GM19372 (cell line): Measurements from ENCODE around the gene LFNG.

Experiments used
- ATAC-seq: cut with Tn5 transposase; IDR thresholded peaks from one replicate; pipeline ENCODE4 v1.9.1; 2021; ENCODE audit warnings: mild to moderate bottlenecking, low read depth, moderate library complexity; ENCODE audit not compliant: unreplicated experiment

The LFNG gene, protein sequence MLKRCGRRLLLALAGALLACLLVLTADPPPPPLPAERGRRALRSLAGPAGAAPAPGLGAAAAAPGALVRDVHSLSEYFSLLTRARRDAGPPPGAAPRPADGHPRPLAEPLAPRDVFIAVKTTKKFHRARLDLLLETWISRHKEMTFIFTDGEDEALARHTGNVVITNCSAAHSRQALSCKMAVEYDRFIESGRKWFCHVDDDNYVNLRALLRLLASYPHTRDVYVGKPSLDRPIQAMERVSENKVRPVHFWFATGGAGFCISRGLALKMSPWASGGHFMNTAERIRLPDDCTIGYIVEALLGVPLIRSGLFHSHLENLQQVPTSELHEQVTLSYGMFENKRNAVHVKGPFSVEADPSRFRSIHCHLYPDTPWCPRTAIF

DNA sequence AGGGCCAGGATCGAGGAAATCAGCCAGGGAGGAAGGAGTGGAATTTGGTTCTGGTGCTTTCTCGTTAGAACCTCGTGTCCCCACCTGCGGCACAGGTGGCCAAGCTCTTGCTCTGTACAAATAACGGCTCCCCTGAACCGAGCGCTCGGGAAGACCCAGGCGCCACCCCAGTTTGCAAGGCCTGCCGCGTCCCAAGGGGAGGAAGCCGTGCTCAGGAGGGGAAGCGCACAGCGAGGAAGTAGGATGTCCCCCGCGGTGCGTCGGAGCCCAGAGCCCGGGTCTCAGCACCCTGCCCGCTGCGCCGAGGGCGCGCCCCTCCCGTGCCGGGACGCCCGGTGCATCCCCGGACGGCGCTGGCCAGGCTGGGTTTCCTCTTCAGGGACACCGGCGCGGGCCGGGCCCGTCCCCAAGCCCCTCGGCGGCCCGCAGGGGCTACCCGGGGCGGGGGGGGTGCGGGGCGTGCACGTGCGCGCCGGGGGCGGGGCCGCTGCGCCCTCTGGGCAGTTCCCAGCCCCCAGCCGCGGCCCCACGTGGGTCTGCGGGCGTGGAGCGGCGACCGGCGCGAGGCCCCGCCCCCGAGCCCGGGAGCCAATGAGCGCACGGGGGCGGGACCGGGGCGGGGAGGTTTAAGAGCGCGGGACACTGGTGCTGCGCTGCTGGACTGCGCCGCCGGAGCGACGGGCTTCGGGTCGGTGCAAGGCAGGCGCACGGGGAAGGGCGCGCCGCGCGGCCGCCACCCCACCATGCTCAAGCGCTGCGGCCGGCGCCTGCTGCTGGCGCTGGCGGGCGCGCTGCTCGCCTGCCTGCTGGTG is at the start of gene LFNG:
TSS of gene LFNG (plus strand) at position 656 of the 812 bp plus-strand sequence. CDS start at position 744, 88 bp downstream.
- ATAC-seq = peak; percentile 84

DNA sequence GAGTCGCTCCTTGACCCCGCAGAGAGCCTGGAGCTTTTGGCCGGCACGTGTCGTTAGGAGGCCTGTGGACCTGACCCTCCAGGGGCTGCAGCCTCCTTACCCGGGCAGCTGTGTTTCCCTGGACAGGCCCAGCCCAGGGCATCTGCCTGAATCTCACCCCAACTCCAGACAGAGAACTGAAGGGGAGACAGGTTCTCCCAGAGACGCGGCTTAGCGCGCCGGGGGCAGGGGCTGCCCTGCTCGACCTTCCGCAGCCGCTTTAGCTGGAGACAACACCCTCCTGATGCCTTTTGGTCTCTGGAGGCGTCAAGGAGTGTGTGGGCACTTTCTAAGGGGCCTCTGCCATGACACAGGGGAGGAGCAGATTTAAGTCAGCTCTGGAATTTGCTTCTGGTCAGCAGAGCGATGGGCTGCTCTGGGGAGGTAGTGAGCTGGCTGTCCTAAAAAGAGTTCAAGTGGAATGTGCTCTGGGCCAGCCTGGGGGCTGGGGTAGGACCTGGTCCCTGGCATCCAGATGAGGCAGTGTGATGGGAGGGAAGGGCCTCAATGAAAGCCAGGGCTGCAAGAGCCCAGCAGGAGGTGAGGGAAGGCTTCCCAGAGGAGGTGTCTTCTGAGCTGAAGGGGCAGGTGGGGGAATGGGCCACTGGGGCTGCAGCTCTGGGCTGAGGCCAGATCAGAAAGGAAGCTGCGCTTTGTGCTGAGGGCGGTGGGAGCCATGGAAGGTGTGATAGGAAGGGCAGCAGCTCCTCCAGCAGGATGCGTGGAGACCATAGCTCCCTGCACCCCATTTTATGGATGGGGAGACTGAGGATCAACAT is 49.2 kb upstream of the LFNG start:
- ATAC-seq = no peak

DNA sequence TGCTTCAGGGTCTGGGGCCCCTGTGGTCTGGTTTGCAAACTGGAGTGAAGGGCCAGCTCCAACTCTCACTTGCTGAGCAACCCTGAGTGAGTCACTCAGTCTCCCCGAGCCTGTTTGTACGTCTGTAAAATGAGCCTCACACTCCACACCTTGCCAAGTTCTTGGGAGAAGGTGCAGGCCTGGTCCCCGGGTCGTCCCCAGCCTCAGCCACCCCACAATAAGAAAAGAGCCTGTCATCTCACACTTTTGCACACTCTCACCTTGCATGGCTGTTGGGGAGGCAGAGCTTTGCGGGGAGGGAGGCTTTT is 48.6 kb upstream of the LFNG start:
- no peak for ATAC-seq

DNA sequence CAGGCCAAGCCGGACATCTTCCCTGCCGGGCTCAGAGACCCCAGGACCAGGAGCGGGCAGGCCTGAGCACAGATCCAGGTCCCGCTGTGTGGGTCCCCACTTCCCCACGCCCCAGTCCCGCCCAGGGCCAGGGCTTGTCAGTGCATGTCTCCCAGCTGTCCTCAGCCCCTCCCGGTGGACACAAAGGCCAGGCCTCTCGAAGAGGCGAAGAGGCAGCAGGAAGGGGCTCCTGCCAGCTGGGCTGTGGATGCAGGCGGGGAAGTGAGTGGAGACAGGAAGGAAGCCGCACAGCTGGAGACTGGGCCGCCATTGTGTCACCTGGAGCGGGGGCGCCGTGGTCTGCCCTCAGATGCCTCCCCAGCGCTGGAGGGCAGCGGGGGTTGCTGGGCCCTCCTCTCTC is 48.2 kb upstream of the LFNG start:
- no peak for ATAC-seq

DNA sequence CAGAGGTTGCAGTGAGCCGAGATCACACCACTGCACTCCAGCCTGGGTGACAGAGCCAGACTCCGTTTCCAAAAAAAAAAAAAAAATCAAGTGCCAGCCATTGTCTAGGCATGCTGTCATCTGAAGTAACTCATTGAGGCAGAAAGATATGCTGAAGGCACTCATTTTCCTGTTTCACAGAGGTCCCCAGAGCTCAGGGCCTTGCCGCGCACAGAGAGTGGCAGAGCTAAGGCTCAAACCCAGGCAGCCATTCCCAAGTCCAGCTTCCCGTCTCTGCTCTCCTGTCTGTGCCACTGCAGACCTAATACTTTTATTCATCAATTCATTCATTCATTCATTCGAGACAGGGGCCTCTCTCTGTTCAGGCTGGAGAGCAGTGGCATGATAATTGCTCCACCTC is 46.8 kb upstream of the LFNG start:
- no peak for ATAC-seq

DNA sequence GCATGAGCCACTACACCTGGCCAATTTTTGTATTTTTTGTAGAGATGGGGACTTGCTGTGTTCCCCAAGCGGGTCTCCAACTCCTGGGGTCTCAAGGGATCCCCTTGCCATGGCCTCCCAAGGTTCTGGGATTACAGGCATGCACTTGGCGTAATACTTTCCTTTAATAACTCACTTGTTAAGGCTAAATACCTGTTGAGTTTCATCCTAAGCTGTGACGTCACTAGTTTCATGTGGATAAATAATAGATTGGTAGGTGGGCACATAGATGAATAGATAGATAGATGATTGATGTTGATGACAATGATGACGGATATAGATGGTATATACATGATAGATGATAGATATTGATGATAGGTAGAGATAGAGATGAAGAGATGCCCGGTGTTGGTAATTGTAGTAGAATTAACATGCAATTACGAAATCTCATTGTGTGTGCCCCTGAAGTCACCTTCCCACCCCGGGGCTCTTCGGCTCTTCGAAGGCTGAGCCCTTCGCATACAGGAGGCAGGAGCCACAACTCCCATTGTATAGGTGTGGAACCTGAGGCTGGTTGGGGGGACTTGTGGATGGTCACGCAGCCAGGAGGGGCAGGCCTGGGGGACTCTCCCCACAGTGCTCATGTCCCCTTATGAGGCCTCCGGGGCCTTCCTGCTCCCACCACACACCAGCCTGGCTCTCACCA is 45.9 kb upstream of the LFNG start:
- ATAC-seq = no peak

DNA sequence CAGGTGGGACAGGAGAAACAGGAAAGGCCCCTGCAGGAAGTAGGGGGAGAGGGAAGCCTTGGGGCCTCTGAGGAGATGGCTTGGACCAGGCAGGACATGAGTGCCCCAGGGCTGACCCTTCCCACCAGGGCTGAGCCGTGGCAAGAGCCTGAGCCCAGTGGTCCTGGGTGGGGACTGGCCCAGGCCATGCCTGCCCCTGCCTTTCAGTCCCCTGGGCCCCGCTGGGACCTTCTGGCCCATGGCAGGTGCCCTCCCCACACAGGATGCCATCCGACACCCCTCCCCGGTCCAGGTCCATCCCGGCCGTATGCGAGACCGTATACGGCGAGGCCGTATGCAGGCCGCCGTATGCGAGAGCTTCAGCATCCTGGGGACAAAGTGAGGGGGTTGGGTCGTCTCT is 45.4 kb upstream of the LFNG start:
- no peak for ATAC-seq

DNA sequence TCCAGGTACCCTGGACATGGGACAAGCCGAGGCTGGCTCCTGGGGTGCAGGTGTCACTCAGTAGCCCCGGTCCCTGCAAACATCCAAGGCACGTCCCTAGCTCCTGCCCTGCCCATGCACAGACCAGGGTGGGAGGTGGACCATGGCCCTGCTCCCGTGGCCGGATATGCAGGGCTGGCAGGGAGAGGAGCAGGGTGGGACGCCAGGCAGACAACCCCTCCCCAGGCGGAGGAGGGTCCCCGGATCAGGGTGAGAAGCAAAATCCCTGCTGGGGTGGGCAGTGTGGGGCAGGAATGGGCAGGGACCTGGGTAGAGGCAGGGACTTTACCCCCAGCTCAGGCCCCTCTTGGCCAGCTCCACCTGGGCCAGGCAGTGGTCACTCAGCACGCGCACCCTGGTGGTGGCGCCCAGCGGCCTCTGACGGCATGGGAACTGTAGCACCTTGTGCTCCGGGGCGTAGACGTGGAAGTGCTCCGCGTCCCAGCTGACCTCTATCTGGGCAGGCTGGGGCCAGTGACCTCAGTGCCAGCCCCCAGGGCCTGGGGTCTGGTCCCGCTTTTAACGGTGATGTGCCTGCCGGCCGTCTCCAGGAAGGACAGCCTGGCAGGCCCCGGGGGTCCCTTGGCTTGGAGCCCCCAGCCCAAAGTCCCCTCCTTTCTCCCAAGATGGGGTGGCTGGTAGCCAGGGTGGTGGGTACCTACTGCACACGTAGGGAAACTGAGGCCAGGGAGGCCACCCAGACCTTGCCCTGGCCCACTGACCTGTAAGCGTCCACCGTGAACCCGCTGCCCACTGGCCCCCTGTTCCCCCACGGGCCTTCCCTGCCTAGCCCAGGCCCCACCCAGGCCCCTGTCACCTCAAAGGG is 44.5 kb upstream of the LFNG start:
- no peak for ATAC-seq

DNA sequence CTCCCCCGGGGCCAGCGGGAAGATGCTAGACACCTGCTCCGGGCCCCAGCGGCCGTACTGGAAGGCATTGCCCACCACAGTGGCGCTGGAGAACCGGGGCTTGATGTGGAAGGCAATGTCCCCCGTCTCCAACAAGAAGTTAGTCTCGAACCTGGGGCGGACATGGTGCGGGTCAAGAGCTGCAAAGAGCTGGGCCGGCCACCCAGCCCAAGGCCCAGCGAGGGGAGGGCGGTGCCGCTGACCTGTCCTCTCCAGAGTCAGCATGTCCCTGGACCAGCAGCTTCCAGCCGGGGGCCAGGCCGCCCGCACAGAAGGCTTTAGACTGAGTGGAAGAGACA is 43.9 kb upstream of the LFNG start:
- ATAC-seq = no peak

DNA sequence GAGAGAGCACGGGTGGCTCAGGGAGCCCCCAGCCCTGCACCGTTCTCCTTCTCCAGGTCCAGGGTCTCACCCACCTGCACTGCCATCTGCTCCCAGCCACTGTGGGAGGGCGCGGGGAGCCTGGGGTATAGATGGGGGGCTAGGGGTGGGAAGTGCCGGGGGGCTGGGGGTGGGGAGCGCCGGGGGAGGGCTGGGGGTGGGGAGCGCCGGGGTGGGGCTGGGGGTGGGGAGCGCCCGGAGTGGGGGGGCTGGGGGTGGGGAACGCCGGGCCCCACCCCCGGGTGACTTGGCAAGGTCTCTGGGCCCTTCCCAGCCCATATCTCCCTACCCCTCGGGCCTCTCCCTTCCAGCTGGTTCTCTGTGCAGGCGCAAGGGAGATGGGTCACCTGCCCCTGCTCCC is 43.3 kb upstream of the LFNG start, which contains the start of gene GRIFIN:
TSS of gene GRIFIN (minus strand) at position 101 of the 400 bp plus-strand sequence. CDS start at position 86, 15 bp downstream.
- no peak for ATAC-seq

DNA sequence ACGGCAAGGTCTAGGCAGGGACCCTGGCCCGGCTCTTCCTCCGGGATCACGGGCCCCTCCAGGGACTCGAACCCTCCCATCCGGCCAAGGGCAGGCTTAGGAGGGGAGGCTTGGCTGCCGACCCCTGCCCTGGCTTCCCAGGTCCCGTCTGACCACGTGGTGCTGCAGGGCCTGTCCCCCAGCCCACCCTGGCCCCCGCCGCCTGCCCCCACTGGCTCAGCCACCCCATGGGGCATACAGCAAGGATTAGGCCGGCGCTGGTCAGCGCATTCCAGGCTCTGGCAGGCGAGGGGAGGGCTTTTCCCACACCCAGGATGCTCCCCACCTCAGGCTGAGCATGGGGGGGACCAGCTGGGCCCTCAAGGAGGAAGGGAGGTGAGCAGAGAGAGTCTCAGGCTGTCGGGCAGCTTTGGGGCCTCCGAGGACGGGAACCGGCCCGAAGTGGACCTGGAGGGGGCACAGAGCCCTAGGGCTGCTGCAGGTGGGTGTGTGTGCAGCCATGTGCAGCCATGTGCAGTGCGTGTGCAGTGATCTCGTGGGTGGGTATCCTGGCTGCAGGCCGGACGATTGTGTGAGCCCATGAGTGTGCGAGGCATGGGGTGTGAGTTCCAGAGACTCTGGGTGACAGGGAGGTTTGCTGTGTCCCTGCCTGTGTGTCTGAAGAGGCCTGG is 42.7 kb upstream of the LFNG start:
- no peak for ATAC-seq

DNA sequence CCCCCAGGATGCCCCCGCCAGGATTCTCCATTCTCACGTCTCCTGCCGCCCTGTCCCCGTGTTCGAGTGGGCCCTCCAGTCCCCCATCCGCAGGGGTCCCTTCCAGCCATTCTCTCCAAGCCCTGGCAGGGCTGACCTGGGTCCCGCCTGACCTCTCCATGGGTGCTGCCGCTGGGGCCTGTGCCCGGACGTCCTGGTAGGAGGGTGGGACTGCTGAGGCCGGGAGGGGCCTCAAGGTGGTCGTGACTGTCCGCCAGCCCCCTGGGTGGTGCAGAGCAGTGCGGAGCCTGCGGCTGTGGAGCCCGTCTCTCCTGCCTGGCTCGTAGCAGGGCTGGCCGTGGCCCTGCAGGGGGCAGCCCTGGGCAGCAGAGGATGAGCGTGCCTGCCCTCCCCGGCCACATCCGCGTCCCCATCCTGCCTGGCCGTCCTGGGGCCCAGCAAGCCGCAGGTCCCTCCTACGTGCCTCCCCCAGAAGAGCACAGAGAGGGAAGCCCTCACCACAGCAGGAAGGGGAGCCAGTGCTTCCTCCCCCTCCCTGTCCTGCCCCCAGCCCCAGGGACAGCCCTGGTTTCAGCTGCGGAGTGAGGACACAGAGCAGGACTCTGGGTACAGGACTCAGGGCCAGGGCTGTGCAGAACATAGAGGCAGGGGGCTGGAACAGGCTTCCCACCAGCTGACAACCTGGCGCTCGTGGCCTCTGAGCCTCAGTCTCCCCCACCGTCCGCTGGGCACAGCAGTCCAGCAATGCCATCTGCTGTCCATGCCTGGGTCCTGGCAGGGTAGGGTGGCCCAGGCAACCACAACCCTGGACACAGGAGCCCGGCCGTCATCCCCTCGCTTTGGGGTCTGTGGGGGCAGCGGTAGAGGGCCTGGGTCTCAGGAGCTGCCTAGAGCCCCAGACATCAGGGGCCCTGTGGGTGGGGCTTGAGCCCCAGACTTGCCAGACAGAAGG is 41.9 kb upstream of the LFNG start:
- ATAC-seq = peak; percentile 74

DNA sequence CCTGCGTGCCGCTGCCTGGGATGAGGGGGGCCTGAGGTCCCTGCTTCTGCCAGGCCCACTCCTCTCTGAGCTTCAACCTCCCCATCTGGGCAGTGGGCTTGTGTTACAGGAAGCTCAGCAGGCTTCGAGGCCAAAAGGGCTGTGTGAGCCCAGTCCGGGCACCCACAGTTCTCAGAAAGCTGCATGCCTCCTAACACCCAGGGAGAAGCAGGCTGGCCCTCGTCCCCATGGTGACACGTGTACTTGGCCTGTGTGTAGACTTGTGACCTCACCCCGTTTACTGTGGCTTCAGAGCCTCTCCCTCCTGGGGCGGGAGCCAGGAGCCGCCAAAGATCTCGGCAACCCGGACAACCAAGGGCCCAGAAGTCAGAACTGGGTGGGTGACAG is 41.2 kb upstream of the LFNG start:
- ATAC-seq = no peak

DNA sequence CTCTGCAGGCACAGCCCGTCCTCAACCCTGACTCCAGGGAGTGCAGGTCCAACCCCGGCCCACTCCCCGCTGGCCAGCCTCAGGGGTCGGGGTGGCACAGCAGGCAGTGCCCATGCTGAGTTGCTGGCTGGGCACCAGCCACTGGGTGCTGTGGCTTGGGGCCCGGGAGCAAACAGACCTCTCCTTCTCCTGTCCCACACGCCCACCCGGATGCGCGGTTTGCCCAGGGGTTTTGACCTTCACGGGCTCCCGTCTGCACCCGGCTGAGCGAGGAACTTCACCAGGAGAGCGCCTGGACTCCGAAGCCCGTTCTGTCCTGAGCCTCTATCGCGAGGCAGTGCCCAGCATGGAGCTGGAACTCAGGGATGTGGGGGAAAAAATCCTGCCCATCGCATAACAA is 40.8 kb upstream of the LFNG start:
- no peak for ATAC-seq

DNA sequence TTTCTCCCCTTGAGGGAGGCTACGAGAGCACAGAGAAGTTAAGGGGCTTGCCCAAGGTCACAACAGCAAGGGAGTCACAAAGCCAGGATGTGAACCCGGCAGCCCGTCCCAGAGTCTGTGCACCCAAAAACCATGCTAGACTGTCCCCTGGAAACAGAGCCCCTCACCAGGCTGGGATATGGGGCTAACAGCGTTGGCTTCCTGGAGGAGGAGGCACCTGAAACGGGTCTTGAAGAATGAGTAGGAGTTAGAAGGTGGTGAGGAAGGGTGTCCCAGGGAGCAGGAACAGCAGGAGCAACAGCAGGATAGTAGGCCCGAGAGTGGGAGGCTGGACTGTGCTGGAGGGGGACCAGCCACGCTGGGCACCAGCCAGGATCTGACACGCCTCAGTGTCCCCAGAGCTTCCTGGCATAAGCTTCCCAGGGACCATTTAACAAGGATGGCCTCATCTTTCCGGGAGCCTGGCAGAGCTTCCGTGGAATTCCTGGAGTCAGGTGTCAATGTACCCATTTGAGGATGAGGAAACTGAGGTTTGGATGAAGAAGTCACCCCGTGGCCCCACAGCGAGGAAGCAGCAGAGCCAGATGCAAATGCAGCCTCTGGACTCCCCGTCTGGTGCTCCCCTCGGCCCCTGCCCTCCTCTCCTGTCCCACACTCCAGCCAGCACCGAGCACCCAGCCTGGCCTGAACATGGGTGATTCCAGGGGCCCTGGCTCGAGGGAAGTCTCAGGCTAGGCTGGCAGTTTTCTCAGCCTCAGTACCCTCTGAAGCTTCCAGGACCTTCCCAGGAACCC is 40.1 kb upstream of the LFNG start:
- ATAC-seq = no peak

DNA sequence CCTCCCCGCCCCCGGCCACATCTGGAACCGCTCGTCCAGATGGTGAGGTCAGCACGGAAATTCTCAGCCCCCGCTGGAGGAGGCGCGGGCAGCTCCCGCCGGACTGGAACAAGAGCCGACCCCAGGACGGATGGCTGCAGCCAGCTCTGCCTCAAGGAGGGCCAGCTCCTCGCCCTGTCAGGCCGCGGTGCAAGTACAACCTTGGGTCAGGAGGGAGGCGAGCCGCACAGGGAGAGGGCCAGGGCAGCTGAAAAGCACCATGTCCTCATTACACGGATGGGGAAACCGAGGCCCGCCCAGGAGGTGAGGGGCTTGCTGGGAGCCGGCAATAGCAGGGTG is 39.5 kb upstream of the LFNG start:
- no peak for ATAC-seq

DNA sequence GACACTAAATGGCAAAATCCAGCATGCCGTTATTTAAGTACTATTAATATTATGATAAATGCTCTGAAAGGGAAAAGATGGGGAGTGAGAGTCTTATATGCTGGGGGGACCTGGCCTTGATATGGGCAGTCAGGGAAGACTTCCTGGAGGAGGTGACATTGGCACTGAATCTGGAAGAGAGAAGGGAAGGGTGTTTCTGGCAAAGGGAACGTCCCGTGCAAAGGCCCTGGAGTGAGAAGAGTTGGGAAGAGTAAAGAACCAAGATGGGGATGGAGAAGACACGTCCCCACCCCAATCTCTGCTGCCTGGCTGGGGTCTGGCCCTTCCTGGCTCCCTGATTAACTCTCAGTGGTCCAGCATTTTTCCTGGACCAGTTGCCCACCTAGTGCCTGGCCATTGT is 38.4 kb upstream of the LFNG start:
- no peak for ATAC-seq
